K562 (cell line): ENCODE data around the gene IRF2BP1. TPM values are rescaled to one million over a fixed set of nuclear protein-coding genes. Genes with fewer than 3 reads are reported as not detected.

Experiments
- CSDE1 ChIP-seq, 2 experiments: fragments of 450-650 bp; IDR thresholded peaks; 2 replicates each; pipeline ENCODE4 v1.6.1; 2016; ENCODE audit warnings: mild to moderate bottlenecking in 1 of 2
- HSF4 ChIP-seq: fragments of 250-450 bp; sonication (Bioruptor Pico); IDR thresholded peaks from 2 replicates; pipeline ENCODE4 v2.1.2; 2022; ENCODE audit warnings: mild to moderate bottlenecking, moderate library complexity, borderline replicate concordance
- IRF2 ChIP-seq: sonication (generic); formaldehyde crosslinking; IDR thresholded peaks from 2 replicates; pipeline ENCODE4 v1.8.1; 2022; ENCODE audit warnings: mild to moderate bottlenecking, missing genetic modification reagents
- MGA ChIP-seq: fragments of 450-650 bp; IDR thresholded peaks from 2 replicates; pipeline ENCODE4 v1.6.1; 2016; ENCODE audit warnings: mild to moderate bottlenecking, moderate library complexity
- POLR2AphosphoS5 ChIP-seq: IDR thresholded peaks from 2 replicates; pipeline ENCODE4 v1.6.1; 2011; ENCODE audit warnings: mild to moderate bottlenecking, low read depth, low read length, moderate library complexity; ENCODE audit not compliant: control insufficient read depth, insufficient read depth
- PTRF ChIP-seq: fragments of 450-650 bp; IDR thresholded peaks from 2 replicates; pipeline ENCODE4 v1.6.1; 2016; ENCODE audit warnings: mild to moderate bottlenecking, missing genetic modification characterization, missing compliant biosample characterization
- RBBP5 ChIP-seq: fragments of 200-600 bp; sonication (generic); IDR thresholded peaks from 2 replicates; pipeline ENCODE4 v1.6.1; 2012; ENCODE audit warnings: borderline replicate concordance, mild to moderate bottlenecking, low read length, control low read depth, inconsistent platforms; ENCODE audit not compliant: insufficient read depth, poor library complexity, severe bottlenecking
- SMAD1 ChIP-seq: fragments of 150-350 bp; IDR thresholded peaks from 2 replicates; pipeline ENCODE4 v1.6.1; 2014; ENCODE audit warnings: low read length, low read depth; ENCODE audit not compliant: partially characterized antibody
- TEAD4 ChIP-seq, 2 experiments: sonication (generic) in 1 of 2; formaldehyde crosslinking in 1 of 2; IDR thresholded peaks; 2 replicates each; pipeline versions ENCODE4 v1.6.1 to v1.8.0; 2012 to 2022; ENCODE audit warnings: borderline replicate concordance in 1 of 2, inconsistent platforms in 1 of 2, low read length in 1 of 2, mild to moderate bottlenecking in 1 of 2, missing genetic modification reagents in 1 of 2
- ZNF263 ChIP-seq: sonication (generic); formaldehyde crosslinking; IDR thresholded peaks from 2 replicates; pipeline ENCODE4 v1.8.0; 2022; ENCODE audit warnings: mild to moderate bottlenecking, missing genetic modification reagents, borderline replicate concordance
- ZNF449 ChIP-seq: fragments of 250-450 bp; sonication (Bioruptor Pico); IDR thresholded peaks from 2 replicates; pipeline ENCODE4 v1.8.0; 2022; ENCODE audit warnings: moderate library complexity, mild to moderate bottlenecking, inconsistent platforms
- ZSCAN32 ChIP-seq: fragments of 450-650 bp; formaldehyde crosslinking; IDR thresholded peaks from 2 replicates; pipeline ENCODE4 v1.4.0; 2020; ENCODE audit warnings: mild to moderate bottlenecking, moderate library complexity
- ZZZ3 ChIP-seq: fragments of 450-650 bp; IDR thresholded peaks from 2 replicates; pipeline ENCODE4 v1.6.1; 2016; ENCODE audit warnings: antibody characterized with exemption, mild to moderate bottlenecking, moderate library complexity
- polyA plus RNA-seq, 8 experiments: library from polyadenylated mRNA; depleted of rRNA in 4 of 8; stranded (reverse) in 5 of 8; unstranded in 3 of 8; fragments of >200 nt; fragmentation: Nextera tagmentation in 2 of 8; fragmentation: Illumina TruSeq in 1 of 8; extraction: Ambion mirVana in 2 of 8; extraction: Trizol in 1 of 8; gene quantifications; 2 replicates each; pipeline versions ENCODE4 v1.2.1 to v1.2.3, GENCODE V29; 2011 to 2014; ENCODE audit warnings: inconsistent platforms in 1 of 8, missing spikeins in 1 of 8
- total RNA-seq, 7 experiments: library from RNA; depleted of rRNA in 6 of 7; stranded (reverse); fragments of >200 nt in 6 of 7; fragmentation: Illumina TruSeq in 2 of 7; extraction: Trizol in 2 of 7; gene quantifications; 2 replicates each; pipeline versions ENCODE4 v1.2.1 to v1.2.3, GENCODE V29; 2011 to 2021; ENCODE audit warnings: low replicate concordance in 1 of 7

Gene IRF2BP1
- total and polyA plus RNA-seq, 9 of the 15 experiments (the other 6 are each of a cell fraction or from before 2014, with no cell fraction given), result 0.61 to 35.9 (median 3.5) TPM

- TF ChIP-seq PTRF (no peak), ZSCAN32 (CRISPR knock-in tag) (no peak), SMAD1 (peak; percentile 42), ZZZ3 (no peak), RBBP5 (no peak), ZNF263 (peak; percentile 38; the same call in 1 of the 2 replicates), POLR2AphosphoS5 (no peak; the same call in 1 of the 2 replicates), TEAD4 (IDR thresholded peaks at IDR 0.05; ENCODE audit: low read length) (0 out of 2 replicates have a peak, but pooled peaks have one; percentile 7), TEAD4 (CRISPR knock-in tag; IDR thresholded peaks at IDR 0.05; ENCODE audit: borderline replicate concordance) (no peak), MGA (peak; percentile 62; the same call in 1 of the 2 replicates), HSF4 (CRISPR knock-in tag) (no peak), CSDE1 (IDR thresholded peaks at IDR 0.05) (no peak), IRF2 (CRISPR knock-in tag) (no peak), ZNF449 (CRISPR knock-in tag) (no peak)
These were observed 21.9 kb downstream of the IRF2BP1 start, which contains the start of gene FOXA3 (continued) for GRCh38 chr19:45863840-45864628.
